Caco-2 (cell line): ENCODE results near the gene BRAT1. TPM values are rescaled to one million over a fixed set of nuclear protein-coding genes. Genes with fewer than 3 reads are reported as not detected.

ENCODE experiments used
- BruUV-seq: library from RNA; stranded (reverse); fragments of 400-500 nt; replicated peaks from 2 replicates; lab custom pipeline; 2021; lab: Mats Ljungman, UMichigan
- CTCF ChIA-PET: fragments of 300-600 bp; sonication (Branson Sonifier 250); formaldehyde crosslinking; loops from one replicate; lab custom pipeline; 2022; ENCODE audit warnings: antibody characterized with exemption; lab: Charles Lee
- POLR2A ChIA-PET: fragments of 300-600 bp; sonication (Branson Sonifier 250); formaldehyde crosslinking; loops from one replicate; lab custom pipeline; 2022; ENCODE audit warnings: antibody characterized with exemption; lab: Charles Lee
- DNase-seq, 2 experiments: peaks; one replicate each; pipeline versions ENCODE4 v3.0.0 to v3.0.0-alpha.2; 2020 to 2022
- H3K27me3 ChIP-seq: replicated peaks from 2 replicates; pipeline ENCODE4 v1.6.0; 2011; ENCODE audit warnings: low read length; ENCODE audit not compliant: control insufficient read depth, insufficient read depth
- H3K36me3 ChIP-seq: 2 replicates; pipeline ENCODE4 v1.5.1; 2011; ENCODE audit warnings: low read length; ENCODE audit not compliant: control insufficient read depth, insufficient read depth
- H3K4me1 ChIP-seq: fragments of 250-450 bp; sonication (Bioruptor Pico); 2 replicates; pipeline ENCODE4 v1.5.1; 2020; ENCODE audit warnings: mild to moderate bottlenecking
- H3K4me3 ChIP-seq: 2 replicates; pipeline ENCODE4 v1.5.1; 2011; ENCODE audit warnings: low read depth, mild to moderate bottlenecking, control low read depth, low read length
- H3K9me3 ChIP-seq: fragments of 250-450 bp; sonication (Bioruptor Pico); 2 replicates; pipeline ENCODE4 v1.5.1; 2020; ENCODE audit warnings: mild to moderate bottlenecking, moderate library complexity
- H3K27ac Mint-ChIP-seq: one replicate; pipeline ENCODE4 v1.8.0; 2022; ENCODE audit warnings: mixed read lengths; ENCODE audit not compliant: unreplicated experiment
- H3K27me3 Mint-ChIP-seq: one replicate; pipeline ENCODE4 v1.8.0; 2022; ENCODE audit warnings: mixed read lengths; ENCODE audit not compliant: insufficient read depth, unreplicated experiment
- H3K36me3 Mint-ChIP-seq: one replicate; pipeline ENCODE4 v1.8.0; 2022; ENCODE audit warnings: mild to moderate bottlenecking, mixed read lengths; ENCODE audit not compliant: insufficient read depth, unreplicated experiment
- H3K4me1 Mint-ChIP-seq: one replicate; pipeline ENCODE4 v1.8.0; 2022; ENCODE audit warnings: low read depth, mixed read lengths; ENCODE audit not compliant: unreplicated experiment
- H3K4me3 Mint-ChIP-seq: one replicate; pipeline ENCODE4 v1.8.0; 2022; ENCODE audit warnings: mild to moderate bottlenecking, moderate library complexity, mixed read lengths; ENCODE audit not compliant: unreplicated experiment
- H3K9me3 Mint-ChIP-seq: one replicate; pipeline ENCODE4 v1.8.0; 2022; ENCODE audit warnings: mixed read lengths; ENCODE audit not compliant: unreplicated experiment
- intact Hi-C: fragments of 100-400 bp; cut with micrococcal nuclease; formaldehyde crosslinking; loops from one replicate; pipeline ENCODE4 v1.10.0; 2022; ENCODE audit not compliant: unreplicated experiment
- total RNA-seq: library from RNA; stranded (reverse); gene quantifications from 2 replicates; pipeline ENCODE4 v1.2.3, GENCODE V29; 2022
- TF ChIP-seq, protein P1 (sequence below), 2 experiments: fragments of 200-600 bp in 1 of 2; IDR thresholded peaks; 1 replicate in 1 of 2; 2 replicates in 1 of 2; pipeline versions ENCODE4 v1.5.1 to v1.8.0; 2011 to 2022; ENCODE audit warnings: antibody characterized with exemption in 1 of 2, control low read depth in 1 of 2, inconsistent platforms in 1 of 2, low read depth in 1 of 2, low read length in 1 of 2, mild to moderate bottlenecking in 1 of 2, moderate library complexity in 1 of 2; ENCODE audit not compliant: insufficient read depth in 1 of 2, severe bottlenecking in 1 of 2, unreplicated experiment in 1 of 2

The BRAT1 gene
- total RNA-seq, 1 experiment from 2014 or later, result 33.5 TPM

DNA sequence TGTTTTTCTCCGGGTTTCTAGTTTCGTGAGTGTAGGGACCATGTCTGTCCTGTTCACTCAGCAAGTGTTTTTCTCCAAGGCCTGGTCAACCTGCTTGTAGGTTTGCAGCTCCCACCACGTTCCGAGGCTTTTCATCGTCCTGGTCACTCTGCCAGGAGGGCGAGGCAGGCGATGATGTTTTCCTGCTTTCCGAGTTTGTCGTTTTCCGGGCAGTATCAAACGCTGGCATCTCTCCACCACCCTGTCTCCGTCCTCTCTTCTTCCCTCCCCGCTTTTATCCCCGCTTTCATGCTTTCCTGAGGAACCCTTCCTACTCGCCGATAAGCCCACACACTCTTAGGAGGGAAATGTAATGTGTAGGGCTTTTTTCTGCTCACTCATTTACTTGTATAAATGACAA lies 14.7 kb upstream of the BRAT1 start:
- no peaks in the 10 kb centered on the region for H3K9me3 Mint-ChIP-seq
- Histone ChIP-seq H3K9me3 (no peaks in the 10 kb centered on the region), H3K4me3 (no peak overlapping the region), H3K4me1 (peaks cover 14% of the 10 kb centered on the region; the same call in 1 of the 2 replicates), H3K27me3 (no peaks in the 10 kb centered on the region), H3K36me3 (no peaks in the 10 kb centered on the region; the same call in 1 of the 2 replicates)
- ChIA-PET POLR2A (no interaction called here), CTCF (no interaction called here)
- intact Hi-C loops, result no loop called here
- no peak for DNase-seq
- no peaks in the 10 kb centered on the region for H3K4me1 Mint-ChIP-seq
- no peak overlapping the region for H3K27ac Mint-ChIP-seq
- BruUV-seq, result no TSS peak
- no peaks in the 10 kb centered on the region for H3K27me3 Mint-ChIP-seq
- H3K36me3 Mint-ChIP-seq, result peaks cover 5% of the 10 kb centered on the region
- no peak overlapping the region for H3K4me3 Mint-ChIP-seq
- TF ChIP-seq, protein P1, sequence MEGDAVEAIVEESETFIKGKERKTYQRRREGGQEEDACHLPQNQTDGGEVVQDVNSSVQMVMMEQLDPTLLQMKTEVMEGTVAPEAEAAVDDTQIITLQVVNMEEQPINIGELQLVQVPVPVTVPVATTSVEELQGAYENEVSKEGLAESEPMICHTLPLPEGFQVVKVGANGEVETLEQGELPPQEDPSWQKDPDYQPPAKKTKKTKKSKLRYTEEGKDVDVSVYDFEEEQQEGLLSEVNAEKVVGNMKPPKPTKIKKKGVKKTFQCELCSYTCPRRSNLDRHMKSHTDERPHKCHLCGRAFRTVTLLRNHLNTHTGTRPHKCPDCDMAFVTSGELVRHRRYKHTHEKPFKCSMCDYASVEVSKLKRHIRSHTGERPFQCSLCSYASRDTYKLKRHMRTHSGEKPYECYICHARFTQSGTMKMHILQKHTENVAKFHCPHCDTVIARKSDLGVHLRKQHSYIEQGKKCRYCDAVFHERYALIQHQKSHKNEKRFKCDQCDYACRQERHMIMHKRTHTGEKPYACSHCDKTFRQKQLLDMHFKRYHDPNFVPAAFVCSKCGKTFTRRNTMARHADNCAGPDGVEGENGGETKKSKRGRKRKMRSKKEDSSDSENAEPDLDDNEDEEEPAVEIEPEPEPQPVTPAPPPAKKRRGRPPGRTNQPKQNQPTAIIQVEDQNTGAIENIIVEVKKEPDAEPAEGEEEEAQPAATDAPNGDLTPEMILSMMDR (IDR thresholded peaks at IDR 0.05; ENCODE audit: insufficient read depth in 1 of 2, low read depth in 1 of 2, low read length in 1 of 2, severe bottlenecking in 1 of 2, unreplicated experiment in 1 of 2), result no peak

DNA sequence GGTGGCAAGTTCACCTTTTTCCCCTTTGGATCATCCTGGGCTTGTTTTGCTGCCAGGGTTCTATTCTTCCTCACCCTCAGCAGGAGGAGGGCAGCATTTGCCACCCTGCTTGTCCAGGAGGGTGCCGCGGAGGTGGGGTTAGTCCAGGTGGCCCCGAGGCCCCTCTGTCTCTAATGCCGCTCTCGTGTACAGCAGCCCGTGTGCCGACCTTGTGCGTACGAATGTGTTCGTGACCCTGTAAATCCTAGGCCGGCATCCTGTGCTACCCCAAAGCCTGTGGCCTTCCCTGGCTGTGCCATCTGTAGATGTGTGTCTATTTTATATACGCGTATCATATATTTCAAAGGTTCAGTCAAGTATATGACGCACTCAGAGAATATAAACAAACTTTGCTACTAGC lies 14.1 kb upstream of the BRAT1 start:
- no peaks in the 10 kb centered on the region for H3K27me3 ChIP-seq
- H3K4me3 ChIP-seq, result no peak overlapping the region
- Mint-ChIP-seq H3K27me3 (no peaks in the 10 kb centered on the region), H3K4me1 (no peaks in the 10 kb centered on the region), H3K9me3 (no peaks in the 10 kb centered on the region), H3K36me3 (peaks cover 5% of the 10 kb centered on the region), H3K4me3 (no peak overlapping the region), H3K27ac (no peak overlapping the region)
- POLR2A ChIA-PET, result no interaction called here
- no TSS peak for BruUV-seq
- H3K4me1 ChIP-seq, result peaks cover 14% of the 10 kb centered on the region; the same call in 1 of the 2 replicates
- DNase-seq, result no peak
- intact Hi-C loops, result no loop called here
- CTCF ChIA-PET, result no interaction called here
- no peaks in the 10 kb centered on the region; the same call in 1 of the 2 replicates for H3K36me3 ChIP-seq
- H3K9me3 ChIP-seq, result no peaks in the 10 kb centered on the region
- TF ChIP-seq, protein P1 (IDR thresholded peaks at IDR 0.05; ENCODE audit: insufficient read depth in 1 of 2, low read depth in 1 of 2, low read length in 1 of 2, severe bottlenecking in 1 of 2, unreplicated experiment in 1 of 2), result no peak

DNA sequence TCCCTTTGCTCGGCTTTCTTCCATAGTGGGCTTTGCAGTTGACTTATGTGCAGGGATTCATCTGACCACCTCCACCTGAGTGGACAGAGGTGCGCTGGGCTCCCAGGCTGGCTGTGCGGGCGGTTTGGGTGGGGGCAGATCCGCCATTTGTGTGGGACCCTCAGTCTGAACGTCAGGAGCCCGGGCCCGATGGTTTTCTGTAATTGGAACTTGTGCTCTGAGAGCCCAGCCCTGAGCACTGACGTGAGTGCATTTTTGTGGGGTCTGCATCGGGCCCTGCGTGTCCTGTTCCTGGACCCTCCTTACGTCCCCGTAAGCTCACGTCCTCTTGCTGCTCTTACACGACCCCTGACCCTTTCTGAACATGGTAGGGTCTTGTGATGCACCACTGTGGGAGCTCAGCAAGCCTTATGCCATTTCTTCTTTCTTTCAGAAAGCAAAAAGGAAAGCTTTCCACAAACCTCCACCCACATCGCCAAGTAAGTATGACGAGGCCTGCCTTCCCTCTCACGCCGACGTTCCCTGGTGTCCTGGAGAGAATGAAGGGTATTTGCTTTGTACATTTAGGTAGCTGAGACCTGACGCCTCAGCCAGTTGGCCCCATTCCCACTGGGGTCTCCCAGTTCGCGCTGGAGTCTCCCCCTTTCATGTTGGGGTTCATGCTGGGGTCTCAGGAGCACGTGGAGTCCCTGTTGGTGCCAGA lies 13.3 kb upstream of the BRAT1 start:
- Histone ChIP-seq H3K4me1 (peaks cover 14% of the 10 kb centered on the region; the same call in 1 of the 2 replicates), H3K27me3 (no peaks in the 10 kb centered on the region), H3K4me3 (no peak overlapping the region), H3K9me3 (no peaks in the 10 kb centered on the region), H3K36me3 (no peaks in the 10 kb centered on the region; the same call in 1 of the 2 replicates)
- no TSS peak for BruUV-seq
- TF ChIP-seq, protein P1 (IDR thresholded peaks at IDR 0.05; ENCODE audit: insufficient read depth in 1 of 2, low read depth in 1 of 2, low read length in 1 of 2, severe bottlenecking in 1 of 2, unreplicated experiment in 1 of 2), result no peak
- Mint-ChIP-seq H3K4me3 (no peak overlapping the region), H3K36me3 (peaks cover 5% of the 10 kb centered on the region), H3K4me1 (no peaks in the 10 kb centered on the region), H3K27ac (no peak overlapping the region), H3K27me3 (no peaks in the 10 kb centered on the region), H3K9me3 (no peaks in the 10 kb centered on the region)
- intact Hi-C loops, result no loop called here
- CTCF ChIA-PET, result no interaction called here
- DNase-seq, result no peak
- POLR2A ChIA-PET, result no interaction called here
